Mucosa of rectum (tissue), 2 donors: ENCODE results near the gene MAGI2.

Experiments used
- H3K27ac ChIP-seq, 2 donors: one replicate each; pipeline ENCODE4 v1.7.0; 2013; ENCODE audit warnings: inconsistent platforms in 2 of 2, low read depth in 2 of 2, low read length in 2 of 2
- H3K27me3 ChIP-seq, 2 donors: one replicate each; pipeline ENCODE4 v1.7.0; 2013; ENCODE audit warnings: low read length in 2 of 2; ENCODE audit not compliant: control insufficient read depth in 2 of 2, insufficient read depth in 2 of 2
- H3K36me3 ChIP-seq, 2 donors: one replicate each; pipeline ENCODE4 v1.7.0; 2013; ENCODE audit warnings: low read length in 2 of 2; ENCODE audit not compliant: control insufficient read depth in 2 of 2, insufficient read depth in 2 of 2
- H3K4me1 ChIP-seq, 2 donors: one replicate each; pipeline ENCODE4 v1.7.0; 2013; ENCODE audit warnings: low read length in 2 of 2, mild to moderate bottlenecking in 1 of 2; ENCODE audit not compliant: control insufficient read depth in 2 of 2, insufficient read depth in 2 of 2
- H3K4me3 ChIP-seq, 2 donors: one replicate each; pipeline ENCODE4 v1.7.0; 2013; ENCODE audit warnings: low read length in 2 of 2
- H3K9ac ChIP-seq, 2 donors: one replicate each; pipeline ENCODE4 v1.7.0; 2013; ENCODE audit warnings: low read length in 2 of 2, low read depth in 1 of 2, mild to moderate bottlenecking in 1 of 2
- H3K9me3 ChIP-seq, 2 donors: one replicate each; pipeline ENCODE4 v1.7.0; 2013; ENCODE audit warnings: low read length in 2 of 2; ENCODE audit not compliant: control insufficient read depth in 2 of 2
- donor health status: healthy.
- donor health status: Normal muscosa, but diverticular disease.

The MAGI2 gene

DNA sequence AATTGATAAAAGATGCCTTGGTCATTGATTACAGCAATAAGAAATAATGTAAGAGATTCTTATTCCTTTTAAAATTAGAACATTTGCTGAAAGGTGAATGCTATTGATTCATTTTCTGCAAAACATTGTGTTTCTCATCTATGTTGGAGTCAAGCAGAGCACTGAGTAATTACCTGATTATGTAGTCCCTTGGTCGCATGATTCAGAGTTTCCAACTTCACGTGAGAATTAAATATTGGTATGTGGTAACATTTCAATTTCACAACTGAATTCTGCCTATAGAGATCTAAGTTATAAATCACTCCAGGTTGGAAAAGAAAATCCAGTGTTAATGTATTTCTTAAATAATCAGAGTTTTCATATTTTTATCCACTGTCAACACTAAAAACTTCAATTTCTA is 953.5 kb downstream of the MAGI2 start:
- Histone ChIP-seq H3K27ac (no peak overlapping the region), H3K4me3 (no peak overlapping the region), H3K27me3 (no peaks in the 10 kb centered on the region), H3K4me1 (no peaks in the 10 kb centered on the region), H3K9ac (no peak overlapping the region), H3K36me3 (no peaks in the 10 kb centered on the region), H3K9me3 (no peaks in the 10 kb centered on the region)

DNA sequence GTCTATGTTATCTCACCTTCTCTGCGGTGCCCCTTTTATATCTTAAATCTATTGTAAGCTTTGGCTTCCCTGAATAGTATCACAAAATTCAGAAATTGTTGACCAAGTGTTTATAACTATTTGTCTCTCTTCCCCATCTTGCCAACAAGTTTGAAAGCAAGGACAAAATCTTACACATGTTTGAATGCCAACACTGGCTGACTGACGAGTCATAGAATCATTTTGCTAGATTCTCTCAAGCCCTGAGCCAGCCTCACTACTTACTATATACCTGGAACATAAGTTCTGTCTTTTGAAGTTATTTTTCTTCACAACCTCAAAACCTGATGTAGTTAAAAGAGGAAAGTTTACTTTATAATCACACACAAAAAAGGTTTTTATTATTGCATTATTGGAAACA is 954.2 kb downstream of the MAGI2 start:
- Histone ChIP-seq H3K9ac (no peak overlapping the region), H3K4me3 (no peak overlapping the region), H3K4me1 (no peaks in the 10 kb centered on the region), H3K36me3 (no peaks in the 10 kb centered on the region), H3K27ac (no peak overlapping the region), H3K9me3 (no peaks in the 10 kb centered on the region), H3K27me3 (no peaks in the 10 kb centered on the region)

DNA sequence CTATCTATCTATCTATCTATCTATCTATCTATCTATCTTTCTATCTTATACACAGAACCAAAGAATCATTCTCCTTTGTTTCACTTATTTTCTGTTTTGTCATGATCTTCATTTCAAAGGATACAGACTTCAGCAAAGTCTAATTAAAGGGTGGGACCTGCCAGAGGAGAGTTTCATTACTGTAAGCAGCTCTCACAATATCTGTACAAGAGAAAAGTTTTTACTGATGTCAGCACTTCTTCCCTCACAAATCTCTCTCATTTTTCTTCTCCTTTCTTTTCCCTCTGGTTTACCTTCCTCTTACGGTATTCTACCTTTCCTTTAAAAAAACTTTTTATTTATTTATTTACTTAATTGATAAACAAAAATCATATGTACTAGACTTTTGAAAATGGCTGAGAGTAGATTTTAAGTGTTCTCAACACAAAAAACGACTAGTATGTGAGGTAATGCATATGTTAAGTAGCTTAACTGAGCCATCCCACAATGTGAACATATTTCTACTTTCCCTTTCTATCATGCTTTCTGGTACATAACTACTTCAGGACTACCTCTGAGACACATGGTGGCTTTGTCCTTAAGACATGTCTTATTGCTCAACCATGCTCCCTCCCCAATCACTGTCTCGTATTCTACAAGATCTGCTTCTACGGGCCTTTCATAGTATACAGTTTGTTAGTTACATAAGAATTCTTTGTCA is 955.6 kb downstream of the MAGI2 start:
- no peaks in the 10 kb centered on the region for H3K9me3 ChIP-seq
- no peak overlapping the region for H3K27ac ChIP-seq
- H3K9ac ChIP-seq = no peak overlapping the region
- no peaks in the 10 kb centered on the region for H3K27me3 ChIP-seq
- no peak overlapping the region for H3K4me3 ChIP-seq
- no peaks in the 10 kb centered on the region for H3K36me3 ChIP-seq
- H3K4me1 ChIP-seq = no peaks in the 10 kb centered on the region

DNA sequence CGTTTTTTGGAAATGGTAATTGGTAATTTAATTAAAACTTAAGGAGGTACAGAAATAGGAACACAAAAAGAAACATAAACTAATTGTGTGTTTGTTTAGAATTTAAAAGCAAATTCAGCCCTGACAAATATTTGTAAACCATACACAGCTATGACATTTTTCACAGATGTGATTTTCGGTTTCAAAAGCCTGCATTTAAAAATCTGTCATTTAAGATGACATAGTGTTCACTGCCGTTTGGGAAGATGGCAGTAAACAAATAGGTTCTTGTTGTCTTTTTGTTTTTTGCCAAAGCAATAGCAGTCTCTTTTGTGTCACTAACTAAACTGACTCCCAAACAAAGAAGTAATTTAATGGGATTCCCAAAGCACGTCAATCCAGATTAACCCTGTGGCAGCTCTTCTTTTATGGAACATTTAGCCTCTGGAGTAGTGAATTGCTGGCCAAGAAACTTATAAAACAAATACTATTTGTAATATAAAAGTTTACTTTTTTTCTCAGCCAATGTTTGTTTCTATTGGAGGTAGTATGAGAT is 957.3 kb downstream of the MAGI2 start:
- H3K4me3 ChIP-seq = no peak overlapping the region
- no peaks in the 10 kb centered on the region for H3K27me3 ChIP-seq
- H3K9me3 ChIP-seq = no peaks in the 10 kb centered on the region
- H3K27ac ChIP-seq = no peak overlapping the region
- H3K36me3 ChIP-seq = no peaks in the 10 kb centered on the region
- H3K9ac ChIP-seq = no peak overlapping the region
- no peaks in the 10 kb centered on the region for H3K4me1 ChIP-seq

DNA sequence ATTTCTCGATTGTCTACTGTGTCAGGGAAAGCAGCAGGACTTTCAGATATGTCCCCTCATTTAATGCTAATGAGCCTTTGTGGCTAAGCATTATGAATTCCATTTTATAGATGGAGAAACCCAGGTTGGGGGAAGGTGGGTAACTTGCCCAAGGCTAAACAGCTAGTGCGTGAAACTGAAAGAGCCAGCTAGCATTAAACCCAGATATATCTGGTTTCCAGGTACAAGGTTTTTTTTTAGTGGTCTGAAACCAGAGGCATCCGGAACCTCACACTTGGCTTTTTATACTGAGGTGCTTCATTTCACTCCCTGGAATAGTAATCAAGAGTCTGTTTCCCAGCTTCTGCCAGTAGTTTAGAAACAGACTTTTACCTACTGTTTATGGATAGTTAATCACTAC is 960.1 kb downstream of the MAGI2 start:
- Histone ChIP-seq H3K27me3 (no peaks in the 10 kb centered on the region), H3K9ac (no peak overlapping the region), H3K4me1 (no peaks in the 10 kb centered on the region), H3K27ac (no peak overlapping the region), H3K36me3 (no peaks in the 10 kb centered on the region), H3K9me3 (no peaks in the 10 kb centered on the region), H3K4me3 (no peak overlapping the region)

DNA sequence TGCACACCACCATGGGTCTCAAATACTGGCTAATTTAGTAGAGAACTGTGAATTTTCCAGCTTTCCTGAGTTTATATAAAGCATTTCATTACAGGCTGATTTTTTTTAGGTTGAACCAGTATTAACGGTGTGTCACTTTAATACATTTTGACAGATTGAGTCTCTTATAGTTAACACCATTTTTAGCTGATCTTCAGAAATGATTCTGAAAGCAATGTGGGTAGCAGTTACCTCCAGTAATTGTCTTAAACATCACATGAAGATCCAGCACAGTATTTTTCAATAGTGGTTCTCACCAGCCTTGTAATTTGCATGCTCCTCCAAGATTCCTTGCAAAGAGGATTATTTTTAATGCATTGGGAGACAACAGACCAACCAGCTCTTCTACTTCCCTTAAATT is 961.3 kb downstream of the MAGI2 start:
- Histone ChIP-seq H3K36me3 (no peaks in the 10 kb centered on the region), H3K27ac (no peak overlapping the region), H3K9ac (no peak overlapping the region), H3K27me3 (no peaks in the 10 kb centered on the region), H3K4me1 (no peaks in the 10 kb centered on the region), H3K4me3 (no peak overlapping the region), H3K9me3 (no peaks in the 10 kb centered on the region)

DNA sequence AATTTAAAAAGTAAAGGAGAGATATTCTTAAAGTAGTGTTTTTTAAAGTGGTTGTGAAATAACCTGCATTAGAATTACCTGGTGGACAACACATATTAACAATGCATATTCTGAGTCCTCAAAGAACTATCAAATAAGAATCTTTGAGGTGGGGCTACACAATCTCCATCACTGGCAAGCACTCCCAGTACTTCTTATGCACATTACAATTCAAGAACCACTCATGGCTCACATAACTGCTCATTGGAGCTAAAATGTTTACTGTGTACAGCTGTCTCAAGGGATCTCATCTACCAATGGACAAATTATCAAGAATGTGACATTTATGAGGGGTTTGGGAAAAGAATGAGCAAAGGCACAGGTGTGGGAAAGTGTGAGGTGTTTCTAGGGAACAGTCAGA is 962.9 kb downstream of the MAGI2 start:
- Histone ChIP-seq H3K9me3 (no peaks in the 10 kb centered on the region), H3K27me3 (no peaks in the 10 kb centered on the region), H3K27ac (no peak overlapping the region), H3K36me3 (no peaks in the 10 kb centered on the region), H3K9ac (no peak overlapping the region), H3K4me1 (no peaks in the 10 kb centered on the region), H3K4me3 (no peak overlapping the region)

DNA sequence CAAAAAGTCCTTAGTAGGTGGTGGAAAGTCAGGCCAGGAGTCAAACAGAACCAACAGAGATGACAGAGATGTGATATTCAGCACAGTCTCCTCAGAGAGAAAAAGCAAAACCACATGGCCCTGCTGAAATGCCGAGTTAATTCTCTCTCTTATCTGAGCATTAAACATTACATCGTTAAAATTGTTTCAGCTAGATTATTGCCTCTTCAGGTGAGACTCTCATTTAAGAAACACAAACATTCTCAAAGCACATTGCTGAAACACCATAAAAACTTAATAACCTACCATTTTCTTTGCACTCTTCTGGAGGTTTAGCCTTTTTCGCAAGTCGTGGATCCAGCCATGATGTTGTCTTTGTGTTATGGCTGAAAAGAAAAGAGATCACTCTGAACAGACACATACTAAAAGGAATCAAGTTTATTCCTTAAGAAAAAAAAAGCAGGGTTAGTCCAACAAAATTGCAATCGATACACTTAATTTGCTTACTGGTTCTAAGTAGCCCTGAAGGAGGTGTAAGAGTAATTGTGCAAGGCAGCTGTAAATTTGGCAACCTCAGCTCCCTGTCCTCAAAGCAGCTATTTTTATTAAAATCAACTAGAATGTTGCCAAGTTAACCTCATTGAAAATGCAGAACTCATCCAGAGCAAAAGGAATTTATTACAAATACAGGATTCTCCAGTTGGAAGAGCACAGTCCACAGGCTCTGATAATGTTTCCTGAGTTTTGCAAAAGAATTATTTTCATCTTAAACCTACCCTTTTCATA is 963.8 kb downstream of the MAGI2 start:
- Histone ChIP-seq H3K9ac (no peak overlapping the region), H3K9me3 (no peaks in the 10 kb centered on the region), H3K27me3 (no peaks in the 10 kb centered on the region), H3K36me3 (no peaks in the 10 kb centered on the region), H3K27ac (no peak overlapping the region), H3K4me3 (no peak overlapping the region), H3K4me1 (no peaks in the 10 kb centered on the region)

DNA sequence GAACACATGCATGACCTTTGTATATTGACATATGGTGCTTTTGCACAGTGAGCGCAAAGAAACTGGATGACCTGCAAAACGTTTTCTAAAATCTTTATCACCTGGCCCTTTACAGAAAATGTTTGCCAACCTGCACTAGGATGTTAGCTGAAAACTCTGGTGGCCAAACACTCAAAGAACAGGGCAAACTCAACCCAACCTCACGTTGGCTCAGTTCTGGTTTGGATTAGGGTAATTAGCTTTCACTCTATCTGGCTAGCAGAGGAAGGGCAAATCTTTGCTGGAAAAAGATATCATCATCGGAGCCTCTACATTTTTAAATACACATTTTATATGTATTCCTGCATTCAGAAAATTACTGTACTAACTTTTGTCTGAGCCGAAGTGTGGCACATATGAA is 966.0 kb downstream of the MAGI2 start:
- Histone ChIP-seq H3K36me3 (no peaks in the 10 kb centered on the region), H3K9me3 (no peaks in the 10 kb centered on the region), H3K27me3 (no peaks in the 10 kb centered on the region), H3K27ac (no peak overlapping the region), H3K9ac (no peak overlapping the region), H3K4me1 (no peaks in the 10 kb centered on the region), H3K4me3 (no peak overlapping the region)

DNA sequence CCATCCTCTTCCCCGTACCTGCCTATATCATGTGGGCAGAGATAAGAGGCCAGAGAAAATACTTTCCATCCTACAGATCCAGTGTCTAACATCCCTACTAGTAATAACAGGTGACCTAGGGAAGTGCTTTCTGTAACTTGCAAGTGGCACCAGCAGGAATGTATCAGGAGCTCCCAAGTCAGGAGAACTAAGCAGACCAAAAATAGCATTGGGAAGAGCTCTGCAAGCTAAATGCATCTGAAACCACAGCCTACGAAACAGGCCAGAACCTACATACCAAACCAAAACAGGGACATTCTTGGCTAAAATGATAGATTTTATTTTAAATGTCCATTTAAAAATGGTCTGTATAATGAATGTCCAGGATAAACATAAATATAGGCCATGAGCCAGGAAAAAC is 974.1 kb downstream of the MAGI2 start:
- Histone ChIP-seq H3K4me1 (no peaks in the 10 kb centered on the region), H3K4me3 (no peak overlapping the region), H3K27me3 (no peaks in the 10 kb centered on the region), H3K27ac (no peak overlapping the region), H3K9me3 (no peaks in the 10 kb centered on the region), H3K9ac (no peak overlapping the region), H3K36me3 (no peaks in the 10 kb centered on the region)
